Stimulated activated naive CD4-positive, alpha-beta T cell treated with Interleukin-2 at 50 U/mL for 16 hours (primary cell): ENCODE results near the gene ARMH1.
"Not testable (repeated sequence)": the region's sequence is repeated elsewhere in the genome, so short reads cannot be mapped to it uniquely, and the experiment has no call there.

Source experiments
- DNase-seq: peaks from one replicate; lab custom pipeline; 2025; lab: John Stamatoyannopoulos, UW

Gene ARMH1

DNA sequence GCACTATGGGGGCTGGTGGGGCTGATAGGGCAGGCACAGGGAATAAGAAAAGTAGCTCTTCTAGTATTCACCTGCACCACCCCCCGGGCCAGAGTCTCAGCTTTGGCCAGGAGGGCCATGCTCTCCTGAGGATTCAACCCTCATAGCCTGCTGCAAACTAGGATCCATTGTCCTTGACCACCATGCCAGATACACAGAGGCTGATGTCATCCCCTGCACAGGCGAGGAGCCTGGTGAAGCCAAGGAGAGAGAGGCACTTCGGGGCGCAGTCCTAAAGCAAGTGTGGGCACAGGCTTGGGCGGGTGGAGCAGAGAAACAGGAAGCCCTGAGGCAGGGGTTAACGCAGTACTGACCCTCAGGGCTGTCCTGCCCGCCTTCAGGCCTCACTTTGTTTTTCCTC is 29.7 kb upstream of the ARMH1 start:
- no peak for DNase-seq

GRCh38 chr1:44645476-44646244 is 28.9 kb upstream of the ARMH1 start:
- no peak for DNase-seq

- no peak for DNase-seq
Measured at GRCh38 chr1:44646261-44647110, 28.0 kb upstream of the ARMH1 start.

- no peak for DNase-seq
Measured at GRCh38 chr1:44647896-44648295, 26.6 kb upstream of the ARMH1 start.

- no peak for DNase-seq
Measured at GRCh38 chr1:44648529-44649250, 25.8 kb upstream of the ARMH1 start.

- DNase-seq = no peak
Measured at GRCh38 chr1:44649788-44650158, 24.7 kb upstream of the ARMH1 start.

DNA sequence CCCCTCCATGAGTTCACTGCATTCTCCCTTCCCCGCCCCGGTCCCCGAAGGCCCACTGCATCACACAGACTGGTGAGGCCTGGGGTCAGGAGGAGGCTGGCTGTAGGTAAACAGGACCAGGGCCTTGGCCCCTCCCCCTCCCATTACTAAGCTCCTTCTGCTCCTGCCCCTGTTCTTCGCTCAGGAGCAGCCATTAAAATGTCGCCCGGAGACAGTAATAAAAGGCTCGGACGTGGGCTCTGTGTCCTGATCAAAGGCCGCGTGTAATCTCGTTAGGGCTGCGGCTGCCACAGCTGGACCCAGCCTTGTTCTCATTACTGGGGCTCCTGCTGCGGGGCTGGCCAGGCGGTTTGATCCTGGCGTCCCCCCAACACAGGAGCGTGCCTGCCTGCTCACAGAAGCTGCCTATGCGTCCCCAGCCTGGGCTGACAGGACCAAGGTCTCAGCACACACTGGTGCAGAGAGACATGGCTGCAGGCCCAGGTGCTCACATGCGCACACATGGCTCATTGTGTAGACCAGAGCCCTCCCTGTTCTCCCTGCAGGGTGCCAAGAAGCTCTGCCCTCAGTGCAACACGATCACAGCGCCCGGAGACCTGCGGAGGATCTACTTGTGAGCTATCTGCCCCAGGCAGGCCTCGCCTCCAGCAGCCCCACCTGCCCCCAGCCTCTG is 24.2 kb upstream of the ARMH1 start:
- DNase-seq = no peak

DNA sequence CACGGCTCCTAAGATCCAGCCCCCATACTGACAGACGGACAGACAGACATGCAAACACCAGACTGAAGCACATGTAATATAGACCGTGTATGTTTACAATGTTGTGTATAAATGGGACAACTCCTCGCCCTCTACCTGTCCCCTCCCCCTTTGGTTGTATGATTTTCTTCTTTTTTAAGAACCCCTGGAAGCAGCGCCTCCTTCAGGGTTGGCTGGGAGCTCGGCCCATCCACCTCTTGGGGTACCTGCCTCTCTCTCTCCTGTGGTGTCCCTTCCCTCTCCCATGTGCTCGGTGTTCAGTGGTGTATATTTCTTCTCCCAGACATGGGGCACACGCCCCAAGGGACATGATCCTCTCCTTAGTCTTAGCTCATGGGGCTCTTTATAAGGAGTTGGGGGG is 23.4 kb upstream of the ARMH1 start:
- no peak for DNase-seq

DNA sequence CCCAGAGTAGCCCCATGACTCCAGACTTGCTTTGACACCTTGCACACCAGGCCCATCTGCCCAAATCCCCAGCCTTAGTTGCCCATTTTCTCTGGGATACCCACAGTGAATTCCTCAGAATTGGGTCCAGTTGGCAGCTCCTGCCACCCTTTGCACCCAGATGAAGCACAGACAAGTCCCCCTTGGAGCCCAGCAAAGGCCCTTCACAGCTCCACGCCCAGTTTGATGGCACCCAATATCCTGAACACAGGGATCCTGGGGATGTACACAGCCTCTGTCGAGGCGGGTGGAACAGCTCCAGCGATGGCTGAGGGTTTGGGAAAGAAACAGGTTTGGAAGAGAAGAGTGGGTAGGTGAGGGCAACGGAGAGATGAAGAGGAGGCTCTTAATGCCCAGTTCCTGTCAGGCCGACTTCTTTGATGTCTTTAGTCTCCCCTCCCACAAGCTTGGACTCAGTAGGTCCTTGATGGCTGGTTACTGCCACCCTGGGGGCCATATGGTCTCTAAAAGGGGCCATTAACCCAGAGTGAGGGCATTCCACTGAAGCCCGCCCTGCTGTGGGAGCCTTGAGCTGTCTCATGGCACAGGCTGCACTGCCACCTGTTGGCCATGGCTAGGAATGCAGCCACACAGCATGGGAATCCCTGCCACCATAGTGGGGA is 21.9 kb upstream of the ARMH1 start:
- DNase-seq = peak; percentile 63

GRCh38 chr1:44653107-44653964 is 21.2 kb upstream of the ARMH1 start:
- no peak for DNase-seq

DNA sequence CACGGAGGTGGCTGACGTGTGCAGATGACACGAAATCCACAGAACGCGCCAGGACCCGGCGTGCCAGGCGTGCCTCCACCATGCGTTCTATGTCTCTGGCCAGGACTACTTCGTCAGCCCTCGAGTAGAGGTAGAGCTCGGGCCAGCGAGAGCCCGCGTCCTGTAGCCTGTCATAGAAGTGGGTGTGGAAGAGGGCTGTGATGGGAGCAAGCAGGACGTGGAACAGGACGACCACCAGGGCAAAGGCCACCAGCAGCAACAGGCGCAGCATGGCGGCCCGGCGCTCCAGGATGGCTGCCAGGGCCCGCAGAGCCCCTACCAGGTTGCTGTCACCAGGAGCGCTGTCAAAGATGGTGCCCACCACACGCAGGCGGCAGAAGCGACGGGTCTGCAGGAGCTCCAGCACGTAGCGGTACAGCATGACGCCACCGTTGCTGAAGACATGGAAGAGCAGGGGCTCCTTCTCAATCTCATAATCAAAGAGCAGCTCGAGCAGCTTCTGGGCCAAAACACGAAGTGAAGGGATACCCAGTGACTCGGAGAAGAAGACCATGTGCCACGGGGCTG is 19.8 kb upstream of the ARMH1 start:
- no peak for DNase-seq

- DNase-seq = no peak
Measured at GRCh38 chr1:44655609-44656008, 18.9 kb upstream of the ARMH1 start.

DNA sequence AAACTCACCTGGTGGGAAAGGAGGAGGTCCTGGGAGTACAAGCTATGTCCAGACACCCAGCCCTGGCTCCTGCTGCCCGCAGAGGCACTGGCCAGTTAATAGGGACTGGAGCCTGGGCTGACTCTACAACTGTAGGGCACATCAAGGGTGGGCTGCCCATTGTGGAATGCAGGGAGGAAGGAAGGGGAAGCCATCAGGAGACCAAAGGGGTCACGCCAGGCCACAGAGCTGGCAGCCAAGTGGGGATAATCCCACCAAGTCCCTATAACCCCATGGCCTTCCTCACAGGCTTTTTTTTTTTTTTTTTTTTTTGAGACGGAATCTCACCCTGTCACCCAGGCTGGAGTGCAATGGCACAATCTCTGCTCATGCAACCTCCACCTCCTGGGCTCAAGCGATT is 14.9 kb upstream of the ARMH1 start:
- no peak for DNase-seq

- no peak for DNase-seq
Measured at GRCh38 chr1:44660176-44660575, 14.3 kb upstream of the ARMH1 start.

GRCh38 chr1:44661781-44662682 is 12.5 kb upstream of the ARMH1 start:
- DNase-seq = no peak

GRCh38 chr1:44662683-44663030 is 11.9 kb upstream of the ARMH1 start:
- DNase-seq = no peak

GRCh38 chr1:44663417-44663816 is 11.1 kb upstream of the ARMH1 start:
- no peak for DNase-seq

DNA sequence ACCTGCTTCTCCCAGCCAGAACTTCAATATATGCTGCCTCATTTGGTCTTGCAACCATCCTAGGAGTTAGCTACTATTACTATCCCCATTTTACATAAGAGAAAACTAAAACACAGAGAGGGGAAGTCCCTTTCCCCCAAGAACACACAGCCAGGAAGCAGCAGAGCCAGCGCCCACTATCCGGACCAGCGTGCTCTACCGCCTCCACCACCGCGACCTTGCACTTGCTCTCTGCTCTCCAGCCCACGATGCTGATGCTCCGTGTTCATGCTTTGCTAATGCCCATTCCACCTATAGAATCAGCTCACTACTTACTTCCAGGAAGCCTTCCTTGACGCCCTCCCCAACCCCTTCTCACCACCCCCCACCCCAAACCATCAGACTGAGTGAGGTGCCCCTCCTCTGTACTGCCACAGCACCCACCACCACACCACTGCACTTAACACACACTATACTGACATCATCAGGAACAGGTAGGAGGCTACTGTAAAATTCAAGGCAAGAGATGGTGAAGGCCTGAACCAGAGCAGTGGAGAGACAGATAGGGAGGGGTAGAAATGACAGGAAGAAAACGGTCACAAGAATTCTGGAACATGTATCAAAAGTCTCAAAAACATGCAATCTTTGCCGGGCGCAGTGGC is 9.7 kb upstream of the ARMH1 start:
- peak; percentile 34 for DNase-seq

DNA sequence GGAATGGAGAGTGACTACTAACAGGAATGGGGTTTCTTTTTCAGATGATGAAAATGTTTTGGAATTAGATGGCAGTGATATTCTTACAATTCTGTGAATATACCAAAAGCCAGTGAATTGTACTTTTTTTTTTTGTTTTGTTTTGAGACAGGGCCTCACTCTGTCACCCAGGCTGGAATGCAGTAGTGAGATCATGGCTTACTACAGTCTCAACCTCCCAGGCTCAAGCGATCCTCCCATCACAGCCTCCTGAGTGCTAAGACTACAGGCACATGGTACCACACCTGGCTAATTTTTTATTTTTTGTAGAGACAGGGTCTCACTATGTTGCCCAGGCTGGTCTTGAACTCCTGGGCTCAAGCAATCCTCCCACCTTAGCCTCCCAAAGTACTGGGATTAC is 7.8 kb upstream of the ARMH1 start:
- DNase-seq = not testable (repeated sequence)
